Neural progenitor cell (in vitro differentiated cells): ENCODE data around the gene MAFF. TPM values are rescaled to one million over a fixed set of nuclear protein-coding genes. Genes with fewer than 3 reads are reported as not detected.
"Not testable (repeated sequence)": the region's sequence is repeated elsewhere in the genome, so short reads cannot be mapped to it uniquely, and the experiment has no call there.

Experiments
- DNase-seq: peaks from one replicate; pipeline ENCODE4 v3.0.0-alpha.2; 2016; ENCODE audit warnings: low spot score
- H2AFZ ChIP-seq: fragments of 200-600 bp; sonication (generic); replicated peaks from 2 replicates; pipeline ENCODE4 v1.6.1; 2016; ENCODE audit warnings: antibody characterized with exemption
- H3F3A ChIP-seq: fragments of 200-600 bp; sonication (generic); 2 replicates; pipeline ENCODE4 v1.6.1; 2016; ENCODE audit warnings: antibody characterized with exemption, low read depth
- H3K27ac ChIP-seq: fragments of 200-600 bp; sonication (generic); 2 replicates; pipeline ENCODE4 v1.5.1; 2016; ENCODE audit warnings: mild to moderate bottlenecking
- H3K27me3 ChIP-seq: fragments of 200-600 bp; sonication (generic); 2 replicates; pipeline ENCODE4 v1.6.1; 2016; ENCODE audit warnings: mild to moderate bottlenecking, moderate library complexity
- H3K36me3 ChIP-seq: fragments of 200-600 bp; sonication (generic); 2 replicates; pipeline ENCODE4 v1.5.1; 2016
- H3K4me1 ChIP-seq: fragments of 200-600 bp; sonication (generic); 2 replicates; pipeline ENCODE4 v1.6.1; 2016; ENCODE audit warnings: mixed run types
- H3K4me2 ChIP-seq: fragments of 200-600 bp; sonication (generic); 2 replicates; pipeline ENCODE4 v1.6.1; 2016
- H3K4me3 ChIP-seq: fragments of 200-600 bp; sonication (generic); 2 replicates; pipeline ENCODE4 v1.5.1; 2016
- H3K79me2 ChIP-seq: fragments of 200-600 bp; sonication (generic); 2 replicates; pipeline ENCODE4 v1.6.1; 2016; ENCODE audit warnings: low read depth
- H3K9ac ChIP-seq: fragments of 200-600 bp; sonication (generic); 2 replicates; pipeline ENCODE4 v1.6.1; 2016
- H3K9me3 ChIP-seq: fragments of 200-600 bp; sonication (generic); 2 replicates; pipeline ENCODE4 v1.5.1; 2016; ENCODE audit warnings: low read depth
- H4K20me1 ChIP-seq: fragments of 200-600 bp; sonication (generic); 2 replicates; pipeline ENCODE4 v1.6.1; 2016; ENCODE audit warnings: low read depth
- H3K27ac Mint-ChIP-seq: 3 replicates; pipeline ENCODE4 v1.8.0; 2021; ENCODE audit warnings: mixed read lengths
- H3K27me3 Mint-ChIP-seq: 2 replicates; pipeline ENCODE4 v1.8.0; 2022; ENCODE audit warnings: low read depth, mild to moderate bottlenecking, inconsistent platforms, moderate library complexity, mixed read lengths; ENCODE audit not compliant: insufficient read depth
- H3K36me3 Mint-ChIP-seq: 3 replicates; pipeline ENCODE4 v1.8.0; 2021; ENCODE audit warnings: mixed read lengths
- H3K4me1 Mint-ChIP-seq: 3 replicates; pipeline ENCODE4 v1.8.0; 2021; ENCODE audit warnings: mixed read lengths
- H3K4me3 Mint-ChIP-seq: 3 replicates; pipeline ENCODE4 v1.8.0; 2021; ENCODE audit warnings: mild to moderate bottlenecking, moderate library complexity, mixed read lengths
- H3K9me3 Mint-ChIP-seq: 3 replicates; pipeline ENCODE4 v1.8.0; 2020; ENCODE audit warnings: mixed read lengths
- EZH2 ChIP-seq: fragments of 200-600 bp; sonication (generic); IDR thresholded peaks from 2 replicates; pipeline ENCODE4 v1.6.1; 2017; ENCODE audit warnings: antibody characterized with exemption, mild to moderate bottlenecking, moderate library complexity
- EZH2phosphoT487 ChIP-seq: fragments of 200-600 bp; sonication (generic); IDR thresholded peaks from 2 replicates; pipeline ENCODE4 v1.6.1; 2017; ENCODE audit warnings: antibody characterized with exemption
- total RNA-seq: library from RNA; depleted of rRNA; stranded (reverse); fragments of >200 nt; gene quantifications from 2 replicates; pipeline ENCODE4 v1.2.3, GENCODE V29; 2015; ENCODE audit warnings: low replicate concordance
- TF ChIP-seq, protein P1 (sequence below): fragments of 200-600 bp; sonication (generic); IDR thresholded peaks from 2 replicates; pipeline ENCODE4 v1.5.1; 2017; ENCODE audit warnings: antibody characterized with exemption, mild to moderate bottlenecking

Gene MAFF
- total RNA-seq = 0.90 and 4.2 TPM in 2 replicates

DNA sequence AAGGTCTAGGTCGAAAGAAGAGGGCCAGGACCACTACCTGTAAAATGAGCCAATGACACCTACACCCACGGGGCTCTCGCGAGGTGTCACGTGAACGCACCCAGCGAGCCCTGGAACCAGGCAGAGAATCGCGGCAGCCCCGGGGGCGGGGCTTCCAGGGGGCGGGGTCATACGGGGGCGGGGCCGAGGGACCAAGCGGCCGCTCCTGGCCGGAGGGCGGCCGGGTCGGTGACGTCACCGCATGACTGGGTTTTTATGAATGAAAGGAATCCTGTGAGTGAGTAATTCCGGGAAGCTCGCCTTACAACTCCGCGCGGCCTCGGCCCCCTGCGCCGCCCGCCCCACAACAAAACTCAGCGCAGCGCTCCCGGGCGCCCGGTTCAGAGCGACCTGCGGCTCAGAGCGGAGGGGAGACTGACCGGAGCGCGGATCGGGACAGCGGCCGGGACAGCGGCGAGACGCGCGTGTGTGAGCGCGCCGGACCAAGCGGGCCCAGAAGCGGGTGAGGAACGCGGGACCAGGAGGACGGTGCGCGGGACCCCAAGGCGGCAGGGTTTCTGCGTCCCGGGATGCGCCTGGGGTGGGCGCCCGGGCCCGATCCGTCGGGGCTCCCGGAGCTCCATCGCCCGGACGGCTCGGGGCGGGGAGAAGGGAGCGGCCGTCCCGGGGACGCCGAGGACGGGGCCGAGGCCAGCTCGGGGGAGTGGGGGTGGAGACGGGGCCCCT is at the start of gene MAFF:
Gene MAFF (plus strand): TSS at position 284 of the 726 bp plus-strand sequence. CDS start 11,860 bp downstream, outside the sequence.
- Mint-ChIP-seq H3K27ac (peak within 1 kb of the TSS; percentile 76), H3K9me3 (no peaks in the 10 kb centered on the region), H3K36me3 (no peaks in the 10 kb centered on the region), H3K27me3 (peaks cover 2% of the 10 kb centered on the region), H3K4me3 (peak within 1 kb of the TSS; percentile 91), H3K4me1 (peaks cover 24% of the 10 kb centered on the region)
- Histone ChIP-seq H3F3A (peaks cover 28% of the 10 kb centered on the region), H3K9ac (peak within 1 kb of the TSS; percentile 62), H3K27ac (no peak within 1 kb of the TSS), H3K36me3 (no peaks in the 10 kb centered on the region), H3K79me2 (no peaks in the 10 kb centered on the region), H3K4me2 (peak within 1 kb of the TSS; percentile 87), H3K4me1 (peaks cover 9% of the 10 kb centered on the region), H4K20me1 (peaks cover 17% of the 10 kb centered on the region), H3K9me3 (no peaks in the 10 kb centered on the region), H3K27me3 (peaks cover 53% of the 10 kb centered on the region), H2AFZ (peak within 1 kb of the TSS; percentile 88), H3K4me3 (peak within 1 kb of the TSS; percentile 68)
- no peak for TF ChIP-seq EZH2phosphoT487
- TF ChIP-seq, protein P1, sequence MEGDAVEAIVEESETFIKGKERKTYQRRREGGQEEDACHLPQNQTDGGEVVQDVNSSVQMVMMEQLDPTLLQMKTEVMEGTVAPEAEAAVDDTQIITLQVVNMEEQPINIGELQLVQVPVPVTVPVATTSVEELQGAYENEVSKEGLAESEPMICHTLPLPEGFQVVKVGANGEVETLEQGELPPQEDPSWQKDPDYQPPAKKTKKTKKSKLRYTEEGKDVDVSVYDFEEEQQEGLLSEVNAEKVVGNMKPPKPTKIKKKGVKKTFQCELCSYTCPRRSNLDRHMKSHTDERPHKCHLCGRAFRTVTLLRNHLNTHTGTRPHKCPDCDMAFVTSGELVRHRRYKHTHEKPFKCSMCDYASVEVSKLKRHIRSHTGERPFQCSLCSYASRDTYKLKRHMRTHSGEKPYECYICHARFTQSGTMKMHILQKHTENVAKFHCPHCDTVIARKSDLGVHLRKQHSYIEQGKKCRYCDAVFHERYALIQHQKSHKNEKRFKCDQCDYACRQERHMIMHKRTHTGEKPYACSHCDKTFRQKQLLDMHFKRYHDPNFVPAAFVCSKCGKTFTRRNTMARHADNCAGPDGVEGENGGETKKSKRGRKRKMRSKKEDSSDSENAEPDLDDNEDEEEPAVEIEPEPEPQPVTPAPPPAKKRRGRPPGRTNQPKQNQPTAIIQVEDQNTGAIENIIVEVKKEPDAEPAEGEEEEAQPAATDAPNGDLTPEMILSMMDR = no peak
- peak; percentile 15 for TF ChIP-seq EZH2
- peak; percentile 98 for DNase-seq

- Histone ChIP-seq H3K4me1 (peaks cover 30% of the 10 kb centered on the region), H3K4me2 (peak overlapping the region; percentile 51), H2AFZ (no peak overlapping the region), H3K9ac (no peak overlapping the region), H3K27me3 (no peaks in the 10 kb centered on the region), H3K36me3 (no peaks in the 10 kb centered on the region), H4K20me1 (peaks cover 5% of the 10 kb centered on the region), H3K27ac (peak overlapping the region; percentile 29), H3F3A (peaks cover 31% of the 10 kb centered on the region), H3K4me3 (no peak overlapping the region), H3K9me3 (no peaks in the 10 kb centered on the region), H3K79me2 (no peaks in the 10 kb centered on the region)
- no peak overlapping the region for H3K4me3 Mint-ChIP-seq
- DNase-seq = peak; percentile 74
- no peak overlapping the region for H3K27ac Mint-ChIP-seq
- no peaks in the 10 kb centered on the region for H3K27me3 Mint-ChIP-seq
- no peak for TF ChIP-seq EZH2
- TF ChIP-seq, protein P1 = peak; percentile 47
- H3K4me1 Mint-ChIP-seq = peaks cover 9% of the 10 kb centered on the region
- H3K36me3 Mint-ChIP-seq = no peaks in the 10 kb centered on the region
- no peaks in the 10 kb centered on the region for H3K9me3 Mint-ChIP-seq
Measured at GRCh38 chr22:38153821-38154562, 47.8 kb upstream of the MAFF start.

- not testable (repeated sequence) for H3K27me3 ChIP-seq, DNase-seq, H2AFZ ChIP-seq, H3K9ac ChIP-seq, H3K4me3 ChIP-seq, H3K36me3 Mint-ChIP-seq, H3K27ac Mint-ChIP-seq, H3K79me2 ChIP-seq, H3K9me3 Mint-ChIP-seq, H4K20me1 ChIP-seq, H3K4me3 Mint-ChIP-seq, H3K9me3 ChIP-seq, H3K4me1 Mint-ChIP-seq, H3K36me3 ChIP-seq, H3K27me3 Mint-ChIP-seq, H3K4me2 ChIP-seq
- peaks cover 30% of the 10 kb centered on the region for H3K4me1 ChIP-seq
- H3K27ac ChIP-seq = peak overlapping the region; percentile 29
- H3F3A ChIP-seq = peaks cover 31% of the 10 kb centered on the region
Measured at GRCh38 chr22:38154563-38154915, 47.3 kb upstream of the MAFF start.

- H3K4me3 Mint-ChIP-seq = no peak overlapping the region
- no peak overlapping the region for H3K9ac ChIP-seq
- H3K9me3 Mint-ChIP-seq = no peaks in the 10 kb centered on the region
- H3K36me3 ChIP-seq = no peaks in the 10 kb centered on the region
- H3K9me3 ChIP-seq = no peaks in the 10 kb centered on the region
- H3K27me3 Mint-ChIP-seq = no peaks in the 10 kb centered on the region
- no peak overlapping the region for H2AFZ ChIP-seq
- peaks cover 5% of the 10 kb centered on the region for H4K20me1 ChIP-seq
- H3K27ac ChIP-seq = no peak overlapping the region
- no peaks in the 10 kb centered on the region for H3K27me3 ChIP-seq
- H3K79me2 ChIP-seq = no peaks in the 10 kb centered on the region
- peaks cover 24% of the 10 kb centered on the region for H3F3A ChIP-seq
- DNase-seq = no peak
- TF ChIP-seq, protein P1 = no peak
- TF ChIP-seq EZH2phosphoT487 (no peak), EZH2 (no peak)
- H3K27ac Mint-ChIP-seq = no peak overlapping the region
- no peaks in the 10 kb centered on the region for H3K36me3 Mint-ChIP-seq
- no peak overlapping the region for H3K4me3 ChIP-seq
- peaks cover 23% of the 10 kb centered on the region for H3K4me1 ChIP-seq
- no peak overlapping the region for H3K4me2 ChIP-seq
- H3K4me1 Mint-ChIP-seq = peaks cover 4% of the 10 kb centered on the region
Measured at GRCh38 chr22:38155703-38156102, 46.1 kb upstream of the MAFF start.
